ENCODE results near the gene SDCBP2. TPM values are rescaled to one million over a fixed set of nuclear protein-coding genes. Genes with fewer than 3 reads are reported as not detected.

The SDCBP2 gene
- total RNA-seq, 4 donors from 2014 or later, result 90.2 to 175 (median 134) TPM

- Histone ChIP-seq H3K36me3 (no peaks in the 10 kb centered on the region), H3K4me3 (peak within 1 kb of the TSS; percentile 65 to 92 (median 72)), H3K27me3 (peaks cover 0 to 3% (median 0%) of the 10 kb centered on the region in 4 donors), H3K4me1 (peaks cover 0 to 22% (median 5%) of the 10 kb centered on the region in 3 donors), H3K9me3 (no peaks in the 10 kb centered on the region), H3K27ac (peak within 1 kb of the TSS; percentile 48 to 78 (median 68))
- intact Hi-C loops (cut with DNase I), result no loop called here
- 0% methylated on average over 2 to 21 of the region's 61 CpGs for WGBS, 2 donors
- TF ChIP-seq POLR2A (IDR thresholded peaks at IDR 0.05) (no peak), CTCF (IDR thresholded peaks at IDR 0.05) (no peak)
- DNase-seq, result no peak
These were observed 62.6 kb downstream of the SDCBP2 start, which contains the start of gene SNPH for GRCh38 chr20:1266167-1266973. Gene SNPH, plus strand, starts transcription at chr20:1266294. Its CDS starts 29,946 bp downstream, at chr20:1296240.

GRCh38 chr20:1265916-1266166 is 63.1 kb downstream of the SDCBP2 start:
- no peak for DNase-seq
- Histone ChIP-seq H3K4me1 (peaks cover 0 to 22% (median 5%) of the 10 kb centered on the region in 3 donors), H3K27me3 (peaks cover 0 to 5% (median 0%) of the 10 kb centered on the region in 4 donors), H3K9me3 (no peaks in the 10 kb centered on the region), H3K36me3 (no peaks in the 10 kb centered on the region), H3K27ac (peak overlapping the region; percentile 48 to 78 (median 68)), H3K4me3 (peak overlapping the region; percentile 65 to 92 (median 72))
- TF ChIP-seq CTCF (IDR thresholded peaks at IDR 0.05), result no peak
- no peak for TF ChIP-seq POLR2A (IDR thresholded peaks at IDR 0.05)
- intact Hi-C loops (cut with DNase I), result no loop called here
- 2 to 11% methylated on average over 9 of the region's 10 CpGs for WGBS, 2 donors

GRCh38 chr20:1265226-1265915 is 63.6 kb downstream of the SDCBP2 start:
- TF ChIP-seq CTCF (IDR thresholded peaks at IDR 0.05), result no peak
- TF ChIP-seq POLR2A (IDR thresholded peaks at IDR 0.05), result no peak
- Histone ChIP-seq H3K4me3 (peak overlapping the region; percentile 65 to 92 (median 72)), H3K27me3 (peaks cover 0 to 10% (median 0%) of the 10 kb centered on the region in 4 donors), H3K27ac (peak overlapping the region in 3 of 4 donors; percentile 60 to 78 (median 76)), H3K4me1 (peaks cover 0 to 22% (median 5%) of the 10 kb centered on the region in 3 donors), H3K36me3 (no peaks in the 10 kb centered on the region), H3K9me3 (no peaks in the 10 kb centered on the region)
- no peak for DNase-seq
- 85 to 88% methylated on average over 4 of the region's 4 CpGs for WGBS, 2 donors
- intact Hi-C loops (cut with DNase I), result no loop called here

GRCh38 chr20:1264727-1265126 is 64.2 kb downstream of the SDCBP2 start:
- Histone ChIP-seq H3K4me1 (peaks cover 0 to 22% (median 5%) of the 10 kb centered on the region in 3 donors), H3K9me3 (no peaks in the 10 kb centered on the region), H3K36me3 (no peaks in the 10 kb centered on the region), H3K27me3 (peaks cover 0 to 11% (median 0%) of the 10 kb centered on the region in 4 donors), H3K27ac (no peak overlapping the region), H3K4me3 (no peak overlapping the region)
- TF ChIP-seq CTCF (IDR thresholded peaks at IDR 0.05) (no peak), POLR2A (IDR thresholded peaks at IDR 0.05) (no peak)
- DNase-seq, result no peak
- WGBS, 2 donors, result 49 to 86% methylated on average over 2 of the region's 2 CpGs
- intact Hi-C loops (cut with DNase I), result no loop called here

- 72 to 100% methylated on average over 1 of the region's 1 CpG for WGBS, 2 donors
- intact Hi-C loops (cut with DNase I), result no loop called here
- Histone ChIP-seq H3K27me3 (peaks cover 0 to 11% (median 0%) of the 10 kb centered on the region in 4 donors), H3K36me3 (no peaks in the 10 kb centered on the region), H3K4me1 (peaks cover 0 to 22% (median 5%) of the 10 kb centered on the region in 3 donors), H3K27ac (no peak overlapping the region), H3K9me3 (no peaks in the 10 kb centered on the region), H3K4me3 (no peak overlapping the region)
- DNase-seq, result no peak
- TF ChIP-seq POLR2A (IDR thresholded peaks at IDR 0.05), result no peak
- TF ChIP-seq CTCF (IDR thresholded peaks at IDR 0.05), result no peak
These were observed 65.1 kb downstream of the SDCBP2 start for GRCh38 chr20:1263853-1264252.
